GM23338 (cell line): ENCODE results near the gene PSMD5. TPM values are rescaled to one million over a fixed set of nuclear protein-coding genes. Genes with fewer than 3 reads are reported as not detected.
A peak's percentile ranks its signal among the peaks of the same experiment; 100 is the strongest.

Experiments used
- ATAC-seq: fragments of 200-7000 bp; cut with Tn5 transposase; 3 replicates; pipeline ENCODE4 v1.9.1; 2020
- DNase-seq: peaks from one replicate; pipeline ENCODE4 v3.0.0-alpha.2; 2015; ENCODE audit warnings: low spot score
- H2AFZ ChIP-seq: fragments of 200-600 bp; sonication (generic); 2 replicates; pipeline ENCODE4 v1.8.0; 2016; ENCODE audit warnings: antibody characterized with exemption, mild to moderate bottlenecking, moderate library complexity
- H3F3A ChIP-seq: fragments of 200-600 bp; sonication (generic); replicated peaks from 2 replicates; pipeline ENCODE4 v1.8.0; 2017; ENCODE audit warnings: antibody characterized with exemption, mixed run types, low read depth
- H3K27ac ChIP-seq: fragments of 200-600 bp; sonication (generic); 2 replicates; pipeline ENCODE4 v1.6.1; 2016; ENCODE audit warnings: low read depth
- H3K27me3 ChIP-seq: fragments of 200-600 bp; sonication (generic); 2 replicates; pipeline ENCODE4 v1.8.0; 2016; ENCODE audit warnings: mild to moderate bottlenecking, mixed run types, moderate library complexity; ENCODE audit not compliant: insufficient read depth
- H3K36me3 ChIP-seq: fragments of 200-600 bp; sonication (generic); 2 replicates; pipeline ENCODE4 v1.8.0; 2016; ENCODE audit warnings: mild to moderate bottlenecking; ENCODE audit not compliant: insufficient read depth
- H3K4me1 ChIP-seq: fragments of 200-600 bp; sonication (generic); 2 replicates; pipeline ENCODE4 v1.8.0; 2016; ENCODE audit warnings: mild to moderate bottlenecking, moderate library complexity; ENCODE audit not compliant: insufficient read depth
- H3K4me2 ChIP-seq: fragments of 200-600 bp; sonication (generic); 2 replicates; pipeline ENCODE4 v1.7.1; 2017; ENCODE audit warnings: mixed run types
- H3K4me3 ChIP-seq: fragments of 200-600 bp; sonication (generic); 2 replicates; pipeline ENCODE4 v1.6.1; 2016; ENCODE audit warnings: mixed run types
- H3K79me2 ChIP-seq: fragments of 200-600 bp; sonication (generic); replicated peaks from 2 replicates; pipeline ENCODE4 v1.8.0; 2017; ENCODE audit warnings: mild to moderate bottlenecking; ENCODE audit not compliant: insufficient read depth
- H3K9me2 ChIP-seq: fragments of 200-600 bp; sonication (generic); 2 replicates; pipeline ENCODE4 v1.8.0; 2017; ENCODE audit not compliant: insufficient read depth
- H4K20me1 ChIP-seq: fragments of 200-600 bp; sonication (generic); replicated peaks from 2 replicates; pipeline ENCODE4 v1.8.0; 2017; ENCODE audit warnings: mild to moderate bottlenecking; ENCODE audit not compliant: insufficient read depth
- H3K27ac Mint-ChIP-seq: 2 replicates; pipeline ENCODE4 v1.8.0; 2020; ENCODE audit warnings: inconsistent platforms, mild to moderate bottlenecking, moderate library complexity, mixed read lengths
- H3K27me3 Mint-ChIP-seq: 3 replicates; pipeline ENCODE4 v1.8.0; 2022; ENCODE audit warnings: low read depth, mild to moderate bottlenecking, moderate library complexity, mixed read lengths, inconsistent platforms; ENCODE audit not compliant: insufficient read depth, poor library complexity
- H3K36me3 Mint-ChIP-seq: 3 replicates; pipeline ENCODE4 v1.8.0; 2021; ENCODE audit warnings: low read depth, mild to moderate bottlenecking, inconsistent platforms, moderate library complexity, mixed read lengths
- H3K4me1 Mint-ChIP-seq: 3 replicates; pipeline ENCODE4 v1.8.0; 2020; ENCODE audit warnings: mild to moderate bottlenecking, inconsistent platforms, mixed read lengths
- H3K4me3 Mint-ChIP-seq: 3 replicates; pipeline ENCODE4 v1.8.0; 2021; ENCODE audit warnings: moderate library complexity, mild to moderate bottlenecking, inconsistent platforms, mixed read lengths
- H3K9me3 Mint-ChIP-seq: 3 replicates; pipeline ENCODE4 v1.8.0; 2020; ENCODE audit warnings: moderate library complexity, mild to moderate bottlenecking, inconsistent platforms, mixed read lengths
- CREB1 ChIP-seq: fragments of 250-450 bp; sonication (Bioruptor Pico); IDR thresholded peaks from 2 replicates; pipeline ENCODE4 v1.5.0; 2020; ENCODE audit warnings: low read depth, mild to moderate bottlenecking, moderate library complexity
- EZH2phosphoT487 ChIP-seq: fragments of 200-600 bp; sonication (generic); IDR thresholded peaks from one replicate; pipeline ENCODE4 v1.8.1; 2018; ENCODE audit warnings: antibody characterized with exemption; ENCODE audit not compliant: unreplicated experiment
- NANOG ChIP-seq: IDR thresholded peaks from 2 replicates; pipeline ENCODE4 v1.6.1; 2016; ENCODE audit warnings: antibody characterized with exemption, borderline replicate concordance
- POLR2AphosphoS5 ChIP-seq: IDR thresholded peaks from 2 replicates; pipeline ENCODE4 v1.6.1; 2016; ENCODE audit warnings: antibody characterized with exemption, low read depth
- ZNF462 ChIP-seq: fragments of 250-450 bp; sonication (Bioruptor Pico); IDR thresholded peaks from 2 replicates; pipeline ENCODE4 v1.5.0; 2020; ENCODE audit warnings: mild to moderate bottlenecking, moderate library complexity
- polyA plus RNA-seq: library from polyadenylated mRNA; unstranded; fragments of >200 nt; fragmentation: Nextera tagmentation; extraction: Ambion mirVana; gene quantifications from 2 replicates; pipeline ENCODE4 v1.2.1, GENCODE V29; 2016
- total RNA-seq: library from RNA; depleted of rRNA; stranded (reverse); fragments of >200 nt; shearing (Covaris generic); gene quantifications from 2 replicates; pipeline ENCODE4 v1.2.3, GENCODE V29; 2014

Gene PSMD5
- total and polyA plus RNA-seq, 2 experiments from 2014 or later = 23.9 to 40.5 TPM

GRCh38 chr9:120873512-120873911, 30.8 kb upstream of the PSMD5 start:
- H3F3A ChIP-seq = peaks cover 35% of the 10 kb centered on the region
- peaks cover 46% of the 10 kb centered on the region for H3K4me1 ChIP-seq
- ATAC-seq = peak; percentile 42
- no peaks in the 10 kb centered on the region for H3K9me2 ChIP-seq
- H3K27ac ChIP-seq = peak overlapping the region; percentile 93
- peaks cover 50% of the 10 kb centered on the region for H3K4me1 Mint-ChIP-seq
- H3K27ac Mint-ChIP-seq = peak overlapping the region; percentile 84
- H3K36me3 ChIP-seq = peaks cover 5% of the 10 kb centered on the region; the same call in 1 of the 2 replicates
- H3K9me3 Mint-ChIP-seq = no peaks in the 10 kb centered on the region
- peak overlapping the region; percentile 26 for H3K4me3 Mint-ChIP-seq
- peak overlapping the region; percentile 69 for H3K4me2 ChIP-seq
- H3K27me3 ChIP-seq = peaks cover 8% of the 10 kb centered on the region
- H4K20me1 ChIP-seq = no peaks in the 10 kb centered on the region
- H3K27me3 Mint-ChIP-seq = peaks cover 22% of the 10 kb centered on the region
- peaks cover 6% of the 10 kb centered on the region; the same call in 1 of the 2 replicates for H3K79me2 ChIP-seq
- H3K4me3 ChIP-seq = peak overlapping the region; percentile 2; the same call in 1 of the 2 replicates
- H3K36me3 Mint-ChIP-seq = peaks cover 47% of the 10 kb centered on the region
- TF ChIP-seq NANOG (peak; percentile 65), EZH2phosphoT487 (no peak), CREB1 (peak; percentile 50; the same call in 1 of the 2 replicates), POLR2AphosphoS5 (peak; percentile 51), ZNF462 (CRISPR knock-in tag) (no peak)
- H2AFZ ChIP-seq = no peak overlapping the region
- DNase-seq = peak; percentile 97
